CD14-positive monocyte (primary cell): ENCODE measurements around the gene GALNT14. TPM values are rescaled to one million over a fixed set of nuclear protein-coding genes. Genes with fewer than 3 reads are reported as not detected.
A peak's percentile ranks its signal among the peaks of the same experiment; 100 is the strongest.
"Not testable (repeated sequence)": the region's sequence is repeated elsewhere in the genome, so short reads cannot be mapped to it uniquely, and the experiment has no call there.

Experiments used
- DNase-seq, 3 donors: peaks; one replicate each; pipeline ENCODE4 v3.0.0-alpha.2; 2011 to 2022
- H2AFZ ChIP-seq: 2 replicates; pipeline ENCODE4 v1.6.0; 2012; ENCODE audit warnings: mild to moderate bottlenecking, low read depth, low read length, inconsistent platforms; ENCODE audit not compliant: insufficient read depth, poor library complexity, severe bottlenecking
- H3K27ac ChIP-seq, 2 donors: 1 replicate in 1 of 2; 2 replicates in 1 of 2; pipeline ENCODE4 v1.5.1; 2012 to 2013; ENCODE audit warnings: low read length in 2 of 2, control low read depth in 1 of 2, inconsistent platforms in 1 of 2, low read depth in 1 of 2, mild to moderate bottlenecking in 1 of 2
- H3K27me3 ChIP-seq, 2 donors: one replicate each; pipeline versions ENCODE4 v1.6.0 to v1.6.1; 2011 to 2013; ENCODE audit warnings: low read length in 2 of 2; ENCODE audit not compliant: control insufficient read depth in 2 of 2, insufficient read depth in 2 of 2
- H3K36me3 ChIP-seq, 2 donors: replicated peaks in 1 of 2; 1 replicate in 1 of 2; 2 replicates in 1 of 2; pipeline versions ENCODE4 v1.5.1 to v1.6.1; 2012 to 2013; ENCODE audit warnings: low read length in 2 of 2, control low read depth in 1 of 2, inconsistent platforms in 1 of 2, mild to moderate bottlenecking in 1 of 2; ENCODE audit not compliant: insufficient read depth in 2 of 2, control insufficient read depth in 1 of 2
- H3K4me1 ChIP-seq, 2 donors: 1 replicate in 1 of 2; 2 replicates in 1 of 2; pipeline versions ENCODE4 v1.5.1 to v1.6.1; 2012 to 2013; ENCODE audit warnings: low read length in 2 of 2, control low read depth in 1 of 2, inconsistent platforms in 1 of 2, mild to moderate bottlenecking in 1 of 2, moderate library complexity in 1 of 2; ENCODE audit not compliant: insufficient read depth in 2 of 2, control insufficient read depth in 1 of 2
- H3K4me2 ChIP-seq: replicated peaks from 2 replicates; pipeline ENCODE3; 2012; ENCODE audit warnings: low read length, moderate library complexity, mild to moderate bottlenecking; ENCODE audit not compliant: poor library complexity, severe bottlenecking; ENCODE audit errors: extremely low read depth
- H3K4me3 ChIP-seq, 3 experiments: fragments of 200-600 bp in 1 of 3; sonication (generic) in 1 of 3; replicated peaks in 1 of 3; 1 replicate in 2 of 3; 2 replicates in 1 of 3; pipeline ENCODE4 v1.5.1; 2011 to 2013; ENCODE audit warnings: low read length in 3 of 3, mild to moderate bottlenecking in 3 of 3, control low read depth in 2 of 3, low read depth in 2 of 3, inconsistent platforms in 1 of 3, moderate library complexity in 1 of 3
- H3K79me2 ChIP-seq: 2 replicates; pipeline ENCODE4 v1.6.0; 2012; ENCODE audit warnings: mild to moderate bottlenecking, control low read depth, inconsistent platforms, low read length, moderate library complexity; ENCODE audit not compliant: insufficient read depth
- H3K9ac ChIP-seq: 2 replicates; pipeline ENCODE4 v1.6.0; 2017; ENCODE audit warnings: low read length, mild to moderate bottlenecking; ENCODE audit not compliant: insufficient read depth, poor library complexity, severe bottlenecking
- H3K9me3 ChIP-seq, 2 donors: replicated peaks in 1 of 2; 1 replicate in 1 of 2; 2 replicates in 1 of 2; pipeline versions ENCODE4 v1.5.1 to v1.6.1; 2012 to 2013; ENCODE audit warnings: low read length in 2 of 2, control low read depth in 1 of 2; ENCODE audit not compliant: control insufficient read depth in 1 of 2, insufficient read depth in 1 of 2
- H4K20me1 ChIP-seq: 2 replicates; pipeline ENCODE4 v1.6.0; 2012; ENCODE audit warnings: mild to moderate bottlenecking, low read length, control low read depth, moderate library complexity; ENCODE audit not compliant: insufficient read depth
- H3K27ac Mint-ChIP-seq, 7 donors: one replicate each; pipeline ENCODE4 v1.8.0; 2020; ENCODE audit warnings: mild to moderate bottlenecking in 7 of 7, mixed read lengths in 7 of 7, moderate library complexity in 6 of 7, inconsistent platforms in 2 of 7
- H3K27me3 Mint-ChIP-seq, 3 donors: one replicate each; pipeline ENCODE4 v1.8.0; 2021 to 2022; ENCODE audit warnings: low read depth in 3 of 3, mild to moderate bottlenecking in 3 of 3, mixed read lengths in 3 of 3, moderate library complexity in 3 of 3, inconsistent platforms in 1 of 3
- H3K36me3 Mint-ChIP-seq, 2 donors: one replicate each; pipeline ENCODE4 v1.8.0; 2020; ENCODE audit warnings: mixed read lengths in 2 of 2, inconsistent platforms in 1 of 2, mild to moderate bottlenecking in 1 of 2
- H3K4me1 Mint-ChIP-seq: one replicate; pipeline ENCODE4 v1.8.0; 2020; ENCODE audit warnings: mild to moderate bottlenecking, mixed read lengths
- H3K4me3 Mint-ChIP-seq, 2 donors: one replicate each; pipeline ENCODE4 v1.8.0; 2020; ENCODE audit warnings: mild to moderate bottlenecking in 2 of 2, mixed read lengths in 2 of 2, moderate library complexity in 1 of 2
- H3K9me3 Mint-ChIP-seq, 7 donors: one replicate each; pipeline ENCODE4 v1.8.0; 2020 to 2022; ENCODE audit warnings: mixed read lengths in 7 of 7, mild to moderate bottlenecking in 6 of 7, moderate library complexity in 6 of 7, inconsistent platforms in 2 of 7
- WGBS: methylation state at CpG from one replicate; pipeline ENCODE4 v1.1.5; 2013; ENCODE audit warnings: missing lambda C conversion rate; ENCODE audit not compliant: insufficient coverage; 5-methylcytosine and 5-hydroxymethylcytosine counted together
- intact Hi-C, 2 donors: fragments of 100-400 bp; cut with micrococcal nuclease; formaldehyde crosslinking; loops; one replicate each; pipeline versions ENCODE4 v1.15.0 to v1.15.1; 2023
- polyA plus RNA-seq, 3 donors: library from polyadenylated mRNA; depleted of rRNA in 1 of 3; unstranded in 2 of 3; stranded (reverse) in 1 of 3; fragments of 300-500 nt in 2 of 3; fragments of >200 nt in 1 of 3; fragmentation: Illumina TruSeq in 2 of 3; gene quantifications; 1 replicate in 2 of 3; 2 replicates in 1 of 3; pipeline ENCODE4 v1.2.3, GENCODE V29; 2012 to 2021
- TF ChIP-seq, protein P1 (sequence below): fragments of 200-600 bp; IDR thresholded peaks from one replicate; pipeline ENCODE4 v1.8.0; 2022; ENCODE audit warnings: antibody characterized with exemption, mild to moderate bottlenecking

The GALNT14 gene
- polyA plus RNA-seq, 3 donors = 0.33 TPM; not detected in 2

- H3K36me3 Mint-ChIP-seq = no peaks in the 10 kb centered on the region
- H3K9ac ChIP-seq = no peak overlapping the region
- H3K27ac Mint-ChIP-seq = no peak overlapping the region
- WGBS = 93% methylated on average over 9 of the region's 9 CpGs
- no peak overlapping the region for H3K27ac ChIP-seq
- H3K36me3 ChIP-seq = no peaks in the 10 kb centered on the region
- H3K79me2 ChIP-seq = no peaks in the 10 kb centered on the region
- H3K9me3 ChIP-seq = no peaks in the 10 kb centered on the region
- no peak overlapping the region for H3K4me3 ChIP-seq
- no peaks in the 10 kb centered on the region for H3K4me1 Mint-ChIP-seq
- H4K20me1 ChIP-seq = no peaks in the 10 kb centered on the region
- H3K4me1 ChIP-seq = no peaks in the 10 kb centered on the region
- TF ChIP-seq, protein P1, sequence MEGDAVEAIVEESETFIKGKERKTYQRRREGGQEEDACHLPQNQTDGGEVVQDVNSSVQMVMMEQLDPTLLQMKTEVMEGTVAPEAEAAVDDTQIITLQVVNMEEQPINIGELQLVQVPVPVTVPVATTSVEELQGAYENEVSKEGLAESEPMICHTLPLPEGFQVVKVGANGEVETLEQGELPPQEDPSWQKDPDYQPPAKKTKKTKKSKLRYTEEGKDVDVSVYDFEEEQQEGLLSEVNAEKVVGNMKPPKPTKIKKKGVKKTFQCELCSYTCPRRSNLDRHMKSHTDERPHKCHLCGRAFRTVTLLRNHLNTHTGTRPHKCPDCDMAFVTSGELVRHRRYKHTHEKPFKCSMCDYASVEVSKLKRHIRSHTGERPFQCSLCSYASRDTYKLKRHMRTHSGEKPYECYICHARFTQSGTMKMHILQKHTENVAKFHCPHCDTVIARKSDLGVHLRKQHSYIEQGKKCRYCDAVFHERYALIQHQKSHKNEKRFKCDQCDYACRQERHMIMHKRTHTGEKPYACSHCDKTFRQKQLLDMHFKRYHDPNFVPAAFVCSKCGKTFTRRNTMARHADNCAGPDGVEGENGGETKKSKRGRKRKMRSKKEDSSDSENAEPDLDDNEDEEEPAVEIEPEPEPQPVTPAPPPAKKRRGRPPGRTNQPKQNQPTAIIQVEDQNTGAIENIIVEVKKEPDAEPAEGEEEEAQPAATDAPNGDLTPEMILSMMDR = no peak
- no peak overlapping the region for H3K4me2 ChIP-seq
- DNase-seq = no peak
- H3K27me3 Mint-ChIP-seq = no peaks in the 10 kb centered on the region
- intact Hi-C loops = no loop called here
- peaks cover 0 to 4% (median 0%) of the 10 kb centered on the region in 7 donors for H3K9me3 Mint-ChIP-seq
- no peak overlapping the region for H2AFZ ChIP-seq
- no peak overlapping the region for H3K4me3 Mint-ChIP-seq
- no peaks in the 10 kb centered on the region for H3K27me3 ChIP-seq
These were observed 226.9 kb downstream of the GALNT14 start for GRCh38 chr2:30911327-30911726.

GRCh38 chr2:30910686-30911085 is 227.6 kb downstream of the GALNT14 start:
- no peak for DNase-seq
- no peaks in the 10 kb centered on the region for H4K20me1 ChIP-seq
- TF ChIP-seq, protein P1 = no peak
- Mint-ChIP-seq H3K4me3 (no peak overlapping the region), H3K27me3 (no peaks in the 10 kb centered on the region), H3K4me1 (no peaks in the 10 kb centered on the region), H3K36me3 (no peaks in the 10 kb centered on the region), H3K27ac (peak overlapping the region in 1 of 7 donors; percentile 26), H3K9me3 (peaks cover 0 to 4% (median 0%) of the 10 kb centered on the region in 7 donors)
- no peak overlapping the region for H3K27ac ChIP-seq
- no peaks in the 10 kb centered on the region for H3K79me2 ChIP-seq
- H3K4me1 ChIP-seq = no peaks in the 10 kb centered on the region
- no peaks in the 10 kb centered on the region for H3K9me3 ChIP-seq
- no peak overlapping the region for H3K4me3 ChIP-seq
- no peak overlapping the region for H2AFZ ChIP-seq
- no peaks in the 10 kb centered on the region for H3K36me3 ChIP-seq
- intact Hi-C loops = no loop called here
- H3K27me3 ChIP-seq = no peaks in the 10 kb centered on the region
- no peak overlapping the region for H3K9ac ChIP-seq
- no peak overlapping the region for H3K4me2 ChIP-seq
- WGBS = 100% methylated on average over 7 of the region's 7 CpGs

DNA sequence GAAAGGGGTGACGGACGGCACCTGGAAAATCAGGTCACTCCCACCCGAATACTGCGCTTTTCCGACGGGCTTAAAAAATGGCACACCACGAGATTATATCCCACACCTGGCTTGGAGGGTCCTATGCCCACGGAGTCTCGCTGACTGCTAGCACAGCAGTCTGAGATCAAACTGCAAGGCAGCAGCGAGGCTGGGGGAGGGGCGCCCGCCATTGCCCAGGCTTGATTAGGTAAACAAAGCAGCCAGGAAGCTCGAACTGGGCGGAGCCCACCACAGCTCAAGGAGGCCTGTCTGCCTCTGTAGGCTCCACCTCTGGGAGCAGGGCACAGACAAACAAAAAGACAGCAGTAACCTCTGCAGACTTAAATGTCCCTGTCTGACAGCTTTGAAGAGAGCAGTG is 233.8 kb downstream of the GALNT14 start:
- not testable (repeated sequence) for H3K4me1 Mint-ChIP-seq, H2AFZ ChIP-seq

More for the DNA sequence above, 233.8 kb downstream of the GALNT14 start:
- DNase-seq, H3K9ac ChIP-seq, H3K4me3 ChIP-seq, H3K27me3 Mint-ChIP-seq, H3K27ac ChIP-seq, H3K27me3 ChIP-seq, H4K20me1 ChIP-seq, H3K36me3 Mint-ChIP-seq, H3K4me1 ChIP-seq, intact Hi-C loops, H3K4me3 Mint-ChIP-seq, H3K4me2 ChIP-seq, H3K36me3 ChIP-seq, H3K9me3 Mint-ChIP-seq, H3K27ac Mint-ChIP-seq, H3K9me3 ChIP-seq, H3K79me2 ChIP-seq: not testable (repeated sequence)
- WGBS = no CpG with 5 or more reads among the region's 14 CpGs
